ENCODE results near the gene GPD2. TPM values are rescaled to one million over a fixed set of nuclear protein-coding genes. Genes with fewer than 3 reads are reported as not detected.

GPD2 gene
- total RNA-seq, 1 experiment from 2014 or later, result 32.2 TPM

GRCh38 chr2:156436497-156437085, 412 bp downstream of the GPD2 start:
- H3K27ac Mint-ChIP-seq, result peak overlapping the region; percentile 77
- ChIA-PET POLR2A (interaction anchor here (1.1 kb wide), 1 partner anchor 36 kb away, joined by 3 read pairs; no protein-coding TSS in a partner anchor), CTCF (interaction anchor here (0.8 kb wide), 1 partner anchor 102 kb away, joined by 4 read pairs; no protein-coding TSS in a partner anchor)
- TF ChIP-seq USF1 (CRISPR knock-in tag; IDR thresholded peaks at IDR 0.05), result no peak; the same call in 1 of the 2 replicates
- TF ChIP-seq GABPB1 (CRISPR knock-in tag; IDR thresholded peaks at IDR 0.05), result no peak
- TF ChIP-seq, protein P1, sequence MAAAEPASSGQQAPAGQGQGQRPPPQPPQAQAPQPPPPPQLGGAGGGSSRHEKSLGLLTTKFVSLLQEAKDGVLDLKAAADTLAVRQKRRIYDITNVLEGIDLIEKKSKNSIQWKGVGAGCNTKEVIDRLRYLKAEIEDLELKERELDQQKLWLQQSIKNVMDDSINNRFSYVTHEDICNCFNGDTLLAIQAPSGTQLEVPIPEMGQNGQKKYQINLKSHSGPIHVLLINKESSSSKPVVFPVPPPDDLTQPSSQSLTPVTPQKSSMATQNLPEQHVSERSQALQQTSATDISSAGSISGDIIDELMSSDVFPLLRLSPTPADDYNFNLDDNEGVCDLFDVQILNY (CRISPR knock-in tag; IDR thresholded peaks at IDR 0.05), result peak; percentile 3; the same call in 1 of the 2 replicates
- no peak for TF ChIP-seq ZNF138 (CRISPR knock-in tag; conservative IDR thresholded peaks at IDR 0.05)
- TF ChIP-seq CDX4 (CRISPR knock-in tag; IDR thresholded peaks at IDR 0.05; ENCODE audit: borderline replicate concordance), result no peak
- TF ChIP-seq, protein P2, sequence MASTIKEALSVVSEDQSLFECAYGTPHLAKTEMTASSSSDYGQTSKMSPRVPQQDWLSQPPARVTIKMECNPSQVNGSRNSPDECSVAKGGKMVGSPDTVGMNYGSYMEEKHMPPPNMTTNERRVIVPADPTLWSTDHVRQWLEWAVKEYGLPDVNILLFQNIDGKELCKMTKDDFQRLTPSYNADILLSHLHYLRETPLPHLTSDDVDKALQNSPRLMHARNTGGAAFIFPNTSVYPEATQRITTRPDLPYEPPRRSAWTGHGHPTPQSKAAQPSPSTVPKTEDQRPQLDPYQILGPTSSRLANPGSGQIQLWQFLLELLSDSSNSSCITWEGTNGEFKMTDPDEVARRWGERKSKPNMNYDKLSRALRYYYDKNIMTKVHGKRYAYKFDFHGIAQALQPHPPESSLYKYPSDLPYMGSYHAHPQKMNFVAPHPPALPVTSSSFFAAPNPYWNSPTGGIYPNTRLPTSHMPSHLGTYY (CRISPR knock-in tag; IDR thresholded peaks at IDR 0.05), result no peak
- TF ChIP-seq, protein P3, sequence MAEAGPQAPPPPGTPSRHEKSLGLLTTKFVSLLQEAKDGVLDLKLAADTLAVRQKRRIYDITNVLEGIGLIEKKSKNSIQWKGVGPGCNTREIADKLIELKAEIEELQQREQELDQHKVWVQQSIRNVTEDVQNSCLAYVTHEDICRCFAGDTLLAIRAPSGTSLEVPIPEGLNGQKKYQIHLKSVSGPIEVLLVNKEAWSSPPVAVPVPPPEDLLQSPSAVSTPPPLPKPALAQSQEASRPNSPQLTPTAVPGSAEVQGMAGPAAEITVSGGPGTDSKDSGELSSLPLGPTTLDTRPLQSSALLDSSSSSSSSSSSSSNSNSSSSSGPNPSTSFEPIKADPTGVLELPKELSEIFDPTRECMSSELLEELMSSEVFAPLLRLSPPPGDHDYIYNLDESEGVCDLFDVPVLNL (CRISPR knock-in tag; IDR thresholded peaks at IDR 0.05; ENCODE audit: borderline replicate concordance, low read depth), result peak; percentile 83
- TF ChIP-seq ESRRA (CRISPR knock-in tag; IDR thresholded peaks at IDR 0.05; ENCODE audit: borderline replicate concordance), result no peak
- DNase-seq (ENCODE audit: low spot score) (no peak), ATAC-seq (peak; percentile 30)
- H3K27me3 Mint-ChIP-seq (ENCODE audit: low read depth), result no peaks in the 10 kb centered on the region
- no peaks in the 10 kb centered on the region; the same call in 1 of the 2 replicates for H3K36me3 Mint-ChIP-seq
- H3K9me3 Mint-ChIP-seq, result no peaks in the 10 kb centered on the region
- peak overlapping the region; percentile 88 for H3K4me3 Mint-ChIP-seq
- peaks cover 40% of the 10 kb centered on the region for H3K4me1 Mint-ChIP-seq

- Mint-ChIP-seq H3K4me3 (peak overlapping the region; percentile 88), H3K27ac (no peak overlapping the region), H3K27me3 (ENCODE audit: low read depth) (no peaks in the 10 kb centered on the region), H3K9me3 (no peaks in the 10 kb centered on the region), H3K36me3 (no peaks in the 10 kb centered on the region; the same call in 1 of the 2 replicates), H3K4me1 (peaks cover 40% of the 10 kb centered on the region)
- ATAC-seq, result no peak
- ChIA-PET CTCF (interaction anchor here (0.8 kb wide), 1 partner anchor 103 kb away, joined by 4 read pairs; no protein-coding TSS in a partner anchor), POLR2A (interaction anchor here (1.1 kb wide), 1 partner anchor 37 kb away, joined by 3 read pairs; no protein-coding TSS in a partner anchor)
- no peak for DNase-seq (ENCODE audit: low spot score)
- TF ChIP-seq, protein P4, sequence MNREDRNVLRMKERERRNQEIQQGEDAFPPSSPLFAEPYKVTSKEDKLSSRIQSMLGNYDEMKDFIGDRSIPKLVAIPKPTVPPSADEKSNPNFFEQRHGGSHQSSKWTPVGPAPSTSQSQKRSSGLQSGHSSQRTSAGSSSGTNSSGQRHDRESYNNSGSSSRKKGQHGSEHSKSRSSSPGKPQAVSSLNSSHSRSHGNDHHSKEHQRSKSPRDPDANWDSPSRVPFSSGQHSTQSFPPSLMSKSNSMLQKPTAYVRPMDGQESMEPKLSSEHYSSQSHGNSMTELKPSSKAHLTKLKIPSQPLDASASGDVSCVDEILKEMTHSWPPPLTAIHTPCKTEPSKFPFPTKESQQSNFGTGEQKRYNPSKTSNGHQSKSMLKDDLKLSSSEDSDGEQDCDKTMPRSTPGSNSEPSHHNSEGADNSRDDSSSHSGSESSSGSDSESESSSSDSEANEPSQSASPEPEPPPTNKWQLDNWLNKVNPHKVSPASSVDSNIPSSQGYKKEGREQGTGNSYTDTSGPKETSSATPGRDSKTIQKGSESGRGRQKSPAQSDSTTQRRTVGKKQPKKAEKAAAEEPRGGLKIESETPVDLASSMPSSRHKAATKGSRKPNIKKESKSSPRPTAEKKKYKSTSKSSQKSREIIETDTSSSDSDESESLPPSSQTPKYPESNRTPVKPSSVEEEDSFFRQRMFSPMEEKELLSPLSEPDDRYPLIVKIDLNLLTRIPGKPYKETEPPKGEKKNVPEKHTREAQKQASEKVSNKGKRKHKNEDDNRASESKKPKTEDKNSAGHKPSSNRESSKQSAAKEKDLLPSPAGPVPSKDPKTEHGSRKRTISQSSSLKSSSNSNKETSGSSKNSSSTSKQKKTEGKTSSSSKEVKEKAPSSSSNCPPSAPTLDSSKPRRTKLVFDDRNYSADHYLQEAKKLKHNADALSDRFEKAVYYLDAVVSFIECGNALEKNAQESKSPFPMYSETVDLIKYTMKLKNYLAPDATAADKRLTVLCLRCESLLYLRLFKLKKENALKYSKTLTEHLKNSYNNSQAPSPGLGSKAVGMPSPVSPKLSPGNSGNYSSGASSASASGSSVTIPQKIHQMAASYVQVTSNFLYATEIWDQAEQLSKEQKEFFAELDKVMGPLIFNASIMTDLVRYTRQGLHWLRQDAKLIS (CRISPR knock-in tag; IDR thresholded peaks at IDR 0.05; ENCODE audit: borderline replicate concordance), result no peak
- no peak for TF ChIP-seq CBFB (CRISPR knock-in tag; IDR thresholded peaks at IDR 0.05; ENCODE audit: low read depth)
- TF ChIP-seq GABPB1 (CRISPR knock-in tag; IDR thresholded peaks at IDR 0.05), result no peak
- TF ChIP-seq ZNF232 (CRISPR knock-in tag; IDR thresholded peaks at IDR 0.05), result no peak
- no peak for TF ChIP-seq NR2C2 (CRISPR knock-in tag; IDR thresholded peaks at IDR 0.05)
- TF ChIP-seq ZNF219 (CRISPR knock-in tag; IDR thresholded peaks at IDR 0.05; ENCODE audit: borderline replicate concordance), result no peak
- TF ChIP-seq FOXK1 (CRISPR knock-in tag; IDR thresholded peaks at IDR 0.05), result no peak
- no peak for TF ChIP-seq NFYB (CRISPR knock-in tag; conservative IDR thresholded peaks at IDR 0.05; ENCODE audit: low read depth)
- no peak for TF ChIP-seq FOXJ3 (CRISPR knock-in tag; IDR thresholded peaks at IDR 0.05; ENCODE audit: borderline replicate concordance)
- no peak for TF ChIP-seq GTF2I (CRISPR knock-in tag; conservative IDR thresholded peaks at IDR 0.05)
- TF ChIP-seq SMAD4 (CRISPR knock-in tag; IDR thresholded peaks at IDR 0.05), result no peak
Measured at GRCh38 chr2:156437272-156437930, 1.2 kb downstream of the GPD2 start.
